HAP-1 (cell line): ENCODE results near the gene FER.

ENCODE experiments used
- DNase-seq, 2 experiments: peaks; one replicate each; pipeline ENCODE4 v3.0.0-alpha.2; 2016 to 2020; ENCODE audit warnings: low spot score in 2 of 2
- H3K27me3 ChIP-seq: fragments of 250-450 bp; sonication (Bioruptor Pico); 2 replicates; pipeline ENCODE4 v1.5.1; 2020; ENCODE audit warnings: low read depth, mild to moderate bottlenecking, moderate library complexity
- H3K36me3 ChIP-seq: fragments of 250-450 bp; sonication (Bioruptor Pico); replicated peaks from 2 replicates; pipeline ENCODE4 v1.5.1; 2020; ENCODE audit warnings: mild to moderate bottlenecking
- H3K4me1 ChIP-seq: fragments of 250-450 bp; sonication (Bioruptor Pico); 2 replicates; pipeline ENCODE4 v1.5.1; 2020; ENCODE audit warnings: mild to moderate bottlenecking
- H3K4me3 ChIP-seq: fragments of 250-450 bp; sonication (Bioruptor Pico); 2 replicates; pipeline ENCODE4 v1.5.1; 2020; ENCODE audit warnings: mild to moderate bottlenecking, moderate library complexity
- H3K9me3 ChIP-seq: fragments of 250-450 bp; sonication (Bioruptor Pico); 2 replicates; pipeline ENCODE4 v1.5.1; 2020; ENCODE audit warnings: mild to moderate bottlenecking, moderate library complexity
- in situ Hi-C: fragments of 300-500 bp; cut with MboI; formaldehyde crosslinking; loops from 3 replicates; pipeline ENCODE4 v1.14.3; 2020; ENCODE audit warnings: low sequenced_read_pairs, inconsistent platforms, mixed read lengths

The FER gene

DNA sequence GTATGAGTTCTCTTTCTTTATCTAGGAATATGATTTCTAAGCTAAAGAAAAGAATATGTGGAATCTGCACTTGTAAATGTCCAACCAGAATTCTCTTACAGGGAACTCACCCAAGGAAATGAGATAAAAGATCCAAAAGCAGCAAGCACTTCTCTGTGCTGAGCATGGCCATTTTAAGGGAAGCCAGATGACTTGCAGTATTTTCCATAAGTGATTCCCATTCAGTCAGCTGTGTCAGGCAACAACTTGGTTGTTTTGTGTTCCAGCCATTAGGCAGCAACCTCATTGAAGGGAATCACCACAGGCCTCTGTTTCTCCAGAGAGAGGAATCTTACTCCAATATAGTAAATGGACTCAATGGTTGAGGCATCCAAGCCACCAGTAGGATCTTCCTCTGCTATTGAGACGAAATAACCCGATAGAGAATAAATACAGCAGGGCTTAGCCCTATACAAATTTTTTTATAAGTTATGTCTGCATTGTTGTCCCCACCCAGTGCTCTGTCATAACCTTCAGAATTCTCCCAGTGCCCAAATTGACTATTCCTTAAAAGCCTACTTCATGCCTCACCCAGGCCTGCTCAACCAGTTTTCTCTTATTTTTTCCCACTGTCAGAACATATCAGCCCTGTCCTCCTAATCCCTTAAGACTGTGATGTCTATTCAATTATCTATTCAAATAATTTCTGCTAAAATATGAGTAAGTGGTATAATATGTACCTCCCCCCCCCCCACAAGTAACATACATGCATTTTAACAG is 425.5 kb downstream of the FER start:
- Histone ChIP-seq H3K36me3 (no peaks in the 10 kb centered on the region), H3K27me3 (no peaks in the 10 kb centered on the region), H3K4me1 (peaks cover 21% of the 10 kb centered on the region), H3K4me3 (no peak overlapping the region), H3K9me3 (no peaks in the 10 kb centered on the region)
- DNase-seq: no peak
- in situ Hi-C loops: no loop called here

DNA sequence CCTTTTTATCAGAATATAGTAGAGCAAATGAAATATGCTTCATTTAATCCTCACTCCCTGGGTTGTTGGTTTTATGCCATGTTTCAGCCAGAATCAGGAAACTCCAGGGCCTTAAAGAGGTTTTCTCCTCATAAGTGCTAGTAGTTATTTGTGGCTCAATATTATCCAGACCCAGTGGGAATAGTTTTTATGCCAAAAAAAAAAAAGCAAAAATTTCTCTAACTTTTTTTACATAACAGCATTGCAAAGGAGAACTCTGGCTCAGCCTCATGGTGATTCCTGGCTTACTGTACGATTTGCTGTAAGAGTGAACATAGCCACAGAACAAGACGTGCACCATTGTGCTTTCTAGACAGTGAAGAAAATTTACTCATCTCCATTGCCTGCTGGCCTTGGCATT is 429.5 kb downstream of the FER start:
- Histone ChIP-seq H3K36me3 (no peaks in the 10 kb centered on the region), H3K4me3 (no peak overlapping the region), H3K27me3 (no peaks in the 10 kb centered on the region), H3K4me1 (no peaks in the 10 kb centered on the region), H3K9me3 (no peaks in the 10 kb centered on the region)
- in situ Hi-C loops: no loop called here
- no peak for DNase-seq

DNA sequence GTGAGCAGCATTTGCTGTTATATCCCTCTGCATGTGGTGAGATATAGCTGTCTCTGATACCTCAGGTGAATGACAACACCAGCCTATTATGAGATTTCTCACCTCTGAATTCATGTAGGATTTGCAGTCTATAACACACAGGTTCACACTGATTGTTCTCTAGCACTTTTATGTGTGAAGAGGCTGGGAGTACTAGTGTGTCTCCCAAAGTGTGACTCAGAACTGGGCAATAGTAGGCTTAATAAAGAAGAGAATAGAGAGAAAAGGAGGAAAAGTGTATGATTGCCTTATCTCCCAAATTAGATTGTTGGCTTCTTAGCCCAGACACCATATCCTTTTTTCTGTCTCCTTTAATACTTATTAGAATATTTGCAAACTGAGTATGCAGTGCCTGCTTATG is 430.1 kb downstream of the FER start:
- Histone ChIP-seq H3K36me3 (no peaks in the 10 kb centered on the region), H3K27me3 (no peaks in the 10 kb centered on the region), H3K4me1 (no peaks in the 10 kb centered on the region), H3K4me3 (no peak overlapping the region), H3K9me3 (no peaks in the 10 kb centered on the region)
- in situ Hi-C loops: no loop called here
- no peak for DNase-seq

DNA sequence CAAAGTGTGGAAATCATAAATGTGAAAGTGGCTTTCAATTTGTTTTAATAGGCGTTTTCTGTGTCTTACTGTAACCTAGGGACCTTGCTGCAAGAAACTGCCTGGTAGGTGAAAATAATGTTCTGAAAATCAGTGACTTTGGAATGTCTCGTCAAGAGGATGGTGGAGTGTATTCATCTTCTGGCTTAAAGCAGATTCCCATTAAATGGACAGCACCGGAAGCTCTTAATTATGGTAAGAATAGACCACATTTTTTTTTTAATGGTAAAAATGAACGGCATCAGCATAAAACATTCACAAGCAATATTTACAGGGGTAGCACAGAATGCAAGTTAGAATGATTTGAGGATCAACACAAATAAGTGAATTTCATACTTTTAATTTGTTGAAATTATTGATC is 433.0 kb downstream of the FER start:
- H3K4me1 ChIP-seq: no peaks in the 10 kb centered on the region
- in situ Hi-C loops: no loop called here

DNA sequence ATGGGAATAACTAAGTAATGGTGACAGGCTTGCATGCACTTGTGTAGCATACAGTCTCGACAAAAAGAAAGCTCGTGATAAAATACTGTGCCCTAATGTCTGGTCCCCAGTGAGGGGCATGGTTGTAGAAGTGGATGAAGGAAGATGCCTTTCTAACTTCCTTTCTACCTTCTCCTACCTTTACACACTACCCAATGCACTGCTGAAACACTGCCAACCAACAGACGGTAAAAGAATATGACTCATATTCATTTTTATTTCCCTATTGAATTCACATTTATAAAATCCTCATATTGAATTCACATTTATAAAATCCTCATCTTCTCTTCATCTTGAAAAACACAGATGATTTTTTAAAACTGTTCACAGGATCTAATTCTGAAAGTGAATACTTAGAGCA is 439.1 kb downstream of the FER start:
- H3K36me3 ChIP-seq: no peaks in the 10 kb centered on the region
- H3K4me3 ChIP-seq: no peak overlapping the region
- no peak for DNase-seq
- in situ Hi-C loops: no loop called here
- H3K9me3 ChIP-seq: no peaks in the 10 kb centered on the region
- peaks cover 13% of the 10 kb centered on the region for H3K4me1 ChIP-seq
- no peaks in the 10 kb centered on the region for H3K27me3 ChIP-seq

More for the DNA sequence above, 433.0 kb downstream of the FER start:
- no peaks in the 10 kb centered on the region for H3K27me3 ChIP-seq
- H3K9me3 ChIP-seq: no peaks in the 10 kb centered on the region
- no peak for DNase-seq
- no peak overlapping the region for H3K4me3 ChIP-seq
- H3K36me3 ChIP-seq: no peaks in the 10 kb centered on the region

DNA sequence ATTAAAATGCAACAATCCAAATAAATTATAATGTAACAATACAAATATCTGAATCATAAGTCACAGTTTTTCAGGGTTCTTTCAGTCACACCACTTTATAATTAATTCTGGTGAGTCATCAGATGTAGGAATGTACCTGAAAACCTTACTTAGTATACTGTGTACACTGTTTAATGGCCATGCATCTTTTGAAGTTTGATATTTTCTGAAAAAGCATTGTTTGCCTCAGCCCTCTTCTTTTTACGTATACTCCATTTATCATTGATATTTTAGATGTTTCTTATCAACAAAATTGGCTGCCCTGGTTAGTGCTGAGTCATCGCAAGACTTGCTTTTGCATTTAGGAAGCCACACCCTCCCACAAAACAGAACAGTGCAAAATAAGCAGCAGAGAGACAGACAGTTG is 443.5 kb downstream of the FER start:
- no peaks in the 10 kb centered on the region for H3K9me3 ChIP-seq
- in situ Hi-C loops: no loop called here
- no peaks in the 10 kb centered on the region for H3K27me3 ChIP-seq
- DNase-seq: peak in 1 of 2 experiments; percentile 10
- H3K36me3 ChIP-seq: no peaks in the 10 kb centered on the region
- H3K4me3 ChIP-seq: no peak overlapping the region
- peaks cover 31% of the 10 kb centered on the region for H3K4me1 ChIP-seq

DNA sequence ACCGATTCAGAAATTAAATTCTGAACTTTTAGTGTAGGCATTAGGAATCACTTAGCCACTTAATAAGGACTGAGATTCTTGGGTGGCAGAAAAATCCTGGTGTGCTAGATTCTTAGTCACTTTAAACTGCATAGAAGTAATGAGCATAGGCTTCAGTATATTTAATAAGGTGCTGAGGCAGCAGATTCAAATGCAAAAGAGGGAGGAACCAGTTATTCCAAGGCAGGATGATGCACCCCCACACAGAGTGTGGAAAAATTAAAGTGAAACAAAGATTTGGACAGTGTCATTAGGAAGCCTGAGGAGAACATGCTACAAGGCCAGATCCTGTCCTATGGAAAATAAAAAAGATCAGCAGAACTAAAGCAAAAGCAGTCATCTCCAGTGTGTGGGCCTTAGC is 444.3 kb downstream of the FER start:
- Histone ChIP-seq H3K36me3 (no peaks in the 10 kb centered on the region), H3K27me3 (no peaks in the 10 kb centered on the region), H3K4me3 (no peak overlapping the region), H3K4me1 (peaks cover 32% of the 10 kb centered on the region), H3K9me3 (no peaks in the 10 kb centered on the region)
- no peak for DNase-seq
- in situ Hi-C loops: no loop called here

DNA sequence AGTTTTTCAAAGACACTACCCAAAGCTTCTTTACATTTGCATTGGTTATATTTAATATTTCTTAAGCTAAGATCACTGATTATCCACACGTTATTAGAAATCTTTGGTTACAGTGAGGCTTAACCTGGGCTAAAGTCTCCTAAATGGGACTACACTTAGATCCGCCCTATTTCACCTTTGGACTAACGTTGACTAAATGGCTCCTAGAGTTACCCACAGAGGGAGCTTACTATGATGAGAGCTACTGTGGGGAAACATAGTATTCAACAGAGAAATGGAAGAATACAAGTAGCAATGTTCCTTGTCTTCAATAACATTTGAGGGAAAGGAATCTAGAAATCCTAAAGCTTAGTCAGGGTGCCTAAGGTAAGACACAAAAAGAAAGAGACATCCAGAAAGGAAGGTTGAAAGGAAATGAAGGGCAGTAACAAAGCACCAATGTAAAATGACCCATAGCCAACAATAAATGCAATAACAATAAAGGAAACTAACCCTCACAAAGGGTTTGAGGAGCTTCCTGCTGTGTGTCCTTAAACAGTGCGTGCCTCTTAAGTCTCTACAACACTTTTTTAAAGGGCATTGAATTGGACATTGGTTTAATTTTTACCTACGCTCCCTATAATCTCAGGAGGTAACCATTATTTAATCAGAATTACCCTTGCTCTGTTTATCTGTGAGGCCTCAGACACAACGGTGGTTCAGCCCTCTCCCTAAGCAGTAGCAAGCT is 445.0 kb downstream of the FER start:
- in situ Hi-C loops: no loop called here
- Histone ChIP-seq H3K9me3 (no peaks in the 10 kb centered on the region), H3K27me3 (no peaks in the 10 kb centered on the region), H3K4me1 (peaks cover 32% of the 10 kb centered on the region), H3K36me3 (no peaks in the 10 kb centered on the region), H3K4me3 (no peak overlapping the region)
- DNase-seq: no peak

DNA sequence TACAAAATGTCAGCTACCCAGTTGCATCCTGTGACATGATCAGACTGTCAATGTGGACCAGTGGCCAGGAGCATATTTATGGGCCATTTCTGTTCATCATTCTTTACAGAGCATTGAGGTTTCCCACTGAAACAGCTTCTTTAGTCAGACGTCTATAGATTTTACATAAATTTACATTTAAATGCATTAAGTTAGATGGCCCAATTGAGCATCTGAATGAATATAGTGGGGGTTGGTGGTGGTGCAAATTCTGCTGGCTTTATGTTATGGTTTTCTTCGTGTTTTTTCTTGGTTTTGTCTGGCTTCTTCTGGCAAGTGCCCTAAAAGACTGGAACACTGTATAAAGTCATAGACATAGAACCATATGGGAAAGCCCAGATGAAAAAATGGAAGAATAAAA is 448.0 kb downstream of the FER start:
- H3K4me1 ChIP-seq: peaks cover 30% of the 10 kb centered on the region
- H3K36me3 ChIP-seq: no peaks in the 10 kb centered on the region
- in situ Hi-C loops: no loop called here
- peak; percentile 9 to 48 for DNase-seq
- H3K9me3 ChIP-seq: no peaks in the 10 kb centered on the region
- no peak overlapping the region for H3K4me3 ChIP-seq
- no peaks in the 10 kb centered on the region for H3K27me3 ChIP-seq

DNA sequence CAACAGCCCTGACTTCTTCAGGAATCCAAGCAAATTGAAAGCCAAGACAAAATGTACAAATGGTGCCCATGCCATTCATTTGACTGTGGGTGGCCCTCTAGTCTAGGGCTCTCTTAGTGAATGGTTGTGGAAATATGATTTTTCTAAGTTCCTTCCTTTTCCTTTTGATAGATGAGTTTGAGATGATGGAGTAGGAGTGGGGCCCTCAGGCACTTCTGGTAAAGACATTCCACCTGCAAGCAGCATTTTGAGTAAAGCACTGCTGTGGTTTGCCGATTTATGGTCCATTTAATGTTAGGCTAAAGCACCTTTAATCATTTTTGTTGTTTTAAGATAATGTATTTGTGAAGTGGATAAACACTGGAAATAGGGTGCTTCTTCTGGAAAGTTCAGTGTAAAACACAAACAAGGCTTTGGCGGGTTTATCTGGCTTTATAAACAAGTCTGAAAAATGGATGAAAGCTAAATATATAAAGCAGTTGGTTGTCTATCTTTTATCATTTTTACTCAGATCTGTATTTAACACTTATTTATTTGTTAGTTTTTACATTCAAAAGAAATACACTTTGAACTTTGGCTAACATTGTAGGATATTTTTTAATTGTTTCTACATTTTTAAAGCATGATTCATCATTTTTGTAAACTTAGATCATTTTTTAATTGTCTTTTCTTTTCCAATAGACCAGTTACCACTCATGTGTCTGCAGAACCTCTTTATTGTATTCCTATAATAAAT is 448.6 kb downstream of the FER start:
- Histone ChIP-seq H3K9me3 (no peaks in the 10 kb centered on the region), H3K36me3 (no peaks in the 10 kb centered on the region), H3K4me1 (peaks cover 24% of the 10 kb centered on the region), H3K4me3 (no peak overlapping the region), H3K27me3 (no peaks in the 10 kb centered on the region)
- in situ Hi-C loops: no loop called here
- no peak for DNase-seq

DNA sequence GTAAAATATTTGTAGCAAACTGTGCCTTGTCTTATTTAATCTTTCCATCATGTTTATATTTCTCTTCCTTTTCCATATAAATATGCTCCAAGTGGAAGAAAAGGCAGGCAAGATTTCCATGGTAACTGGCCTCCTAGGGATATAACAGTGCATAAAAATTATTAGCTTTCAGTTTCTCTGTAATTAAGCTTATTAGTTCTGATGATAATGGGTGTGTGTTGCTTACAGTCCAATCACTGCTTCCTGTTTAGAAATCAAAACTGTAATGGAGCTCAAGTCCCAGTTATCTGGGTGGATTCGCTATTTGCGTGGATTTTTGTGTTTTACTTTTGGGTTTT is 449.1 kb downstream of the FER start:
- no peaks in the 10 kb centered on the region for H3K9me3 ChIP-seq
- DNase-seq: no peak
- in situ Hi-C loops: no loop called here
- H3K27me3 ChIP-seq: no peaks in the 10 kb centered on the region
- H3K4me3 ChIP-seq: no peak overlapping the region
- H3K4me1 ChIP-seq: peaks cover 19% of the 10 kb centered on the region
- no peaks in the 10 kb centered on the region for H3K36me3 ChIP-seq

DNA sequence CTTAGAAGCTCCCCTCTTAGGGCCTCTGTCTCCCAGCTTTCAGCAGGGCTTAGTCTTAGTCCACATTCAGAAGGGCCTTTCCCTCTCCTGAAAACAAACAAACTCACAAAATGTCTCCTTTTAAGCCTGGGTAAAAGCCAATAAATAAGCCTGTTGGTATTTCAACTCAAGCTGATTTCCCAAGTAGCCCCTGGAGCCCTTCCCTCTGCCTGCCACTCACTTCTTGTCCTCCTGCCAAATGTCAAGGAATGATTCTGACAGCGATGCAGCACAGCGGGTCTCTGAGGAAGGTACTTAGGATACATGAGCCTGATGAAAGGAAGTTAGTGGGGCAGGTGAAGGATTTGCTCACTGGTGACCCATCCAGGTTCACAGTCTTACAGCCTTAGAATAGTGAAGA is 451.6 kb downstream of the FER start:
- in situ Hi-C loops: no loop called here
- Histone ChIP-seq H3K4me3 (no peak overlapping the region), H3K36me3 (no peaks in the 10 kb centered on the region), H3K9me3 (no peaks in the 10 kb centered on the region), H3K27me3 (no peaks in the 10 kb centered on the region), H3K4me1 (peaks cover 11% of the 10 kb centered on the region)
- DNase-seq: no peak

DNA sequence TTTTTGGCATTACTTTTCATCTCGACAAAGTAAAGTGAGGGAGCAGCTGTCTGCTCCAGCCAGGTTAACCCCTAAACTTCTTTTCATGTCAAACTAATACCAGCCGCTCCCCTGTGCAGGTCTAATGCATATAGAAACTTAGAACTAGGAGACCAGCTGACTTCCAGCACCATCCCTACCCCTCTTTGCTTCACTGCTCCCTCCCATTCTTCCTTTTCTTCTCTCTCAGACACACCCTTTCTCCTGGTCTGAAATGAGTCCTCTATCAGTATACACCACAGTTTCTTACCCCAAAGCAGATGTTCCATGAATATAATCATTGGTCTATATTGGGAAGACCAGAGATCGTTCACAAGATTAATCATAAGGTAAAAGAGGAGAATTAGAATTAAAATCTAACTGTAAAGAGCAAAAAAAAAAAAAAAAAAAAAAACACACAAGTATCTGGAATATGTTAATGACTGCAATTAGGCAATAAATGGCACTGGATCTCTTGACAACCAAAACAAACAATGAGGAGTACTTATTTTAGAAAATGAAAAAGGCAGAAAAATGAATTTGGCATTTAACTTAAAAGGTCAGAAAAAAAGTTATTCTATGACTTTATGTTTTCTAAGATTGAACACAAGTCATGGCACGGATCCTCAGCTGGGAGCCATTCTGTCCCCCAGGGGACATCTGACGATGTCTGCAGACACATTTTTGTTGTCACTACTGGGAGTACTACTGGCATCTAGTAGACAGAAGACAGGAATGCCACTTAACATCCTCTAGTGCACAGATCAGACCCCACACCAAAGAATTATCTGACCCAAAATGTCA is 452.3 kb downstream of the FER start:
- H3K4me1 ChIP-seq: peaks cover 11% of the 10 kb centered on the region
- no peaks in the 10 kb centered on the region for H3K27me3 ChIP-seq
- in situ Hi-C loops: no loop called here
- no peak overlapping the region for H3K4me3 ChIP-seq
- H3K9me3 ChIP-seq: no peaks in the 10 kb centered on the region
- DNase-seq: no peak
- no peaks in the 10 kb centered on the region for H3K36me3 ChIP-seq
